SK-N-SH treated with all-trans-retinoic acid at 6 μM for 48 hours (cell line): Measurements from ENCODE around the gene SOX21.

ENCODE experiments used
- ATAC-seq: fragments of 200-7000 bp; cut with Tn5 transposase; 3 replicates; pipeline ENCODE4 v1.9.1; 2020; ENCODE audit warnings: mild to moderate bottlenecking, moderate library complexity
- ARNTL ChIP-seq: fragments of 450-650 bp; formaldehyde crosslinking; IDR thresholded peaks from 2 replicates; pipeline ENCODE4 v1.5.0; 2020; ENCODE audit warnings: low read depth, mild to moderate bottlenecking, moderate library complexity, borderline replicate concordance
- BACH2 ChIP-seq: fragments of 250-450 bp; sonication (Bioruptor Pico); IDR thresholded peaks from 2 replicates; pipeline ENCODE4 v1.9.0; 2021; ENCODE audit warnings: mild to moderate bottlenecking, borderline replicate concordance
- CSDC2 ChIP-seq: fragments of 250-450 bp; sonication (Bioruptor Pico); IDR thresholded peaks from 2 replicates; pipeline ENCODE4 v1.5.0; 2020; ENCODE audit warnings: mild to moderate bottlenecking, moderate library complexity
- CSRNP3 ChIP-seq: fragments of 250-450 bp; sonication (Bioruptor Pico); IDR thresholded peaks from 2 replicates; pipeline ENCODE4 v1.5.1; 2021; ENCODE audit warnings: mild to moderate bottlenecking, moderate library complexity
- ESRRG ChIP-seq: fragments of 250-450 bp; sonication (Bioruptor Pico); IDR thresholded peaks from 2 replicates; pipeline ENCODE4 v1.6.1; 2021; ENCODE audit warnings: mild to moderate bottlenecking
- GLIS3 ChIP-seq: fragments of 250-450 bp; sonication (Bioruptor Pico); IDR thresholded peaks from 2 replicates; pipeline ENCODE4 v1.5.0; 2020; ENCODE audit warnings: mild to moderate bottlenecking, moderate library complexity
- ISL1 ChIP-seq: fragments of 250-450 bp; sonication (Bioruptor Pico); IDR thresholded peaks from 2 replicates; pipeline ENCODE4 v2.1.2; 2022; ENCODE audit warnings: mild to moderate bottlenecking, moderate library complexity
- OSR1 ChIP-seq: fragments of 250-450 bp; sonication (Bioruptor Pico); IDR thresholded peaks from 2 replicates; pipeline ENCODE4 v1.8.0; 2022; ENCODE audit warnings: moderate library complexity, mild to moderate bottlenecking, inconsistent platforms
- PATZ1 ChIP-seq: fragments of 250-450 bp; sonication (Bioruptor Pico); IDR thresholded peaks from 2 replicates; pipeline ENCODE4 v1.8.0; 2020; ENCODE audit warnings: mild to moderate bottlenecking, moderate library complexity, borderline replicate concordance
- PPARA ChIP-seq: fragments of 250-450 bp; sonication (Bioruptor Pico); IDR thresholded peaks from 2 replicates; pipeline ENCODE4 v1.5.0; 2020; ENCODE audit warnings: mild to moderate bottlenecking, borderline replicate concordance
- RARB ChIP-seq: fragments of 250-450 bp; sonication (Bioruptor Pico); IDR thresholded peaks from 2 replicates; pipeline ENCODE4 v1.8.0; 2021; ENCODE audit warnings: mild to moderate bottlenecking, moderate library complexity
- SNAI2 ChIP-seq: fragments of 250-450 bp; sonication (Bioruptor Pico); IDR thresholded peaks from 2 replicates; pipeline ENCODE4 v1.5.0; 2020; ENCODE audit warnings: mild to moderate bottlenecking, moderate library complexity
- TCF4 ChIP-seq: fragments of 250-450 bp; sonication (Bioruptor Pico); IDR thresholded peaks from 2 replicates; pipeline ENCODE4 v1.8.0; 2021; ENCODE audit warnings: mild to moderate bottlenecking, moderate library complexity, borderline replicate concordance
- TOX ChIP-seq: fragments of 250-450 bp; sonication (Bioruptor Pico); IDR thresholded peaks from 2 replicates; pipeline ENCODE4 v1.8.0; 2021; ENCODE audit warnings: mild to moderate bottlenecking, moderate library complexity, borderline replicate concordance
- TSHZ2 ChIP-seq: fragments of 250-450 bp; sonication (Bioruptor Pico); IDR thresholded peaks from 2 replicates; pipeline ENCODE4 v1.5.0; 2020; ENCODE audit warnings: mild to moderate bottlenecking, moderate library complexity
- ZC3H10 ChIP-seq: fragments of 250-450 bp; sonication (Bioruptor Pico); IDR thresholded peaks from 2 replicates; pipeline ENCODE4 v1.5.1; 2021; ENCODE audit warnings: mild to moderate bottlenecking, moderate library complexity
- ZFP3 ChIP-seq: fragments of 250-450 bp; sonication (Bioruptor Pico); IDR thresholded peaks from 2 replicates; pipeline ENCODE4 v1.5.0; 2020; ENCODE audit warnings: mild to moderate bottlenecking, moderate library complexity
- ZFP30 ChIP-seq: fragments of 450-650 bp; formaldehyde crosslinking; IDR thresholded peaks from 2 replicates; pipeline ENCODE4 v1.5.0; 2022; ENCODE audit warnings: mild to moderate bottlenecking, moderate library complexity
- ZNF565 ChIP-seq: fragments of 450-650 bp; formaldehyde crosslinking; conservative IDR thresholded peaks from 2 replicates; pipeline ENCODE4 v1.5.0; 2020; ENCODE audit warnings: low read depth, mild to moderate bottlenecking, moderate library complexity
- ZNF70 ChIP-seq: fragments of 450-650 bp; formaldehyde crosslinking; IDR thresholded peaks from 2 replicates; pipeline ENCODE4 v1.5.0; 2020; ENCODE audit warnings: mild to moderate bottlenecking, moderate library complexity
- ZNF8 ChIP-seq: fragments of 450-650 bp; formaldehyde crosslinking; IDR thresholded peaks from 2 replicates; pipeline ENCODE4 v1.5.0; 2020; ENCODE audit warnings: mild to moderate bottlenecking, moderate library complexity

Gene SOX21

GRCh38 chr13:94710065-94710781 is 2.1 kb downstream of the SOX21 start (continued):
- TF ChIP-seq TOX (no peak), RARB (CRISPR knock-in tag) (no peak), GLIS3 (CRISPR knock-in tag) (no peak), ESRRG (no peak), ZNF8 (CRISPR knock-in tag) (no peak), ZFP30 (CRISPR knock-in tag) (no peak), TCF4 (CRISPR knock-in tag) (no peak)

GRCh38 chr13:94709001-94709834 is 3.1 kb downstream of the SOX21 start:
- ATAC-seq = no peak
- TF ChIP-seq ZC3H10 (no peak), TSHZ2 (CRISPR knock-in tag) (no peak)
- TF ChIP-seq, all 23 proteins: peak for 0

GRCh38 chr13:94708031-94708859 is 4.1 kb downstream of the SOX21 start:
- ATAC-seq = no peak
- no peak for TF ChIP-seq TCF4 (CRISPR knock-in tag)
- no peak for TF ChIP-seq OSR1 (CRISPR knock-in tag)
- TF ChIP-seq CSRNP3 (CRISPR knock-in tag) = no peak
- TF ChIP-seq BACH2 = no peak
- no peak for TF ChIP-seq ZNF565
- no peak for TF ChIP-seq ZFP30 (CRISPR knock-in tag)
- no peak for TF ChIP-seq SNAI2 (CRISPR knock-in tag)
- TF ChIP-seq ARNTL = no peak
- TF ChIP-seq RARB (CRISPR knock-in tag) = no peak
- no peak for TF ChIP-seq TSHZ2 (CRISPR knock-in tag)
- no peak for TF ChIP-seq PPARA
- no peak for TF ChIP-seq PATZ1 (CRISPR knock-in tag)
- no peak for TF ChIP-seq ZC3H10
- TF ChIP-seq ISL1 (CRISPR knock-in tag) = no peak
- no peak for TF ChIP-seq CSDC2
- TF ChIP-seq ZFP3 (CRISPR knock-in tag) = no peak
- no peak for TF ChIP-seq ZNF70 (CRISPR knock-in tag)
- no peak for TF ChIP-seq GLIS3 (CRISPR knock-in tag)
- no peak for TF ChIP-seq ZNF8 (CRISPR knock-in tag)
